DND-41 (cell line): Measurements from ENCODE around the gene RASA4B.
A peak's percentile ranks its signal among the peaks of the same experiment; 100 is the strongest.

ENCODE experiments used
- ATAC-seq: fragments of 200-7000 bp; cut with Tn5 transposase; 3 replicates; pipeline ENCODE4 v1.9.1; 2021; ENCODE audit warnings: low read depth; ENCODE audit not compliant: insufficient read depth
- DNase-seq: peaks from one replicate; pipeline ENCODE4 v3.0.0-alpha.2; 2020
- H2AFZ ChIP-seq: 2 replicates; pipeline ENCODE4 v1.6.0; 2012; ENCODE audit warnings: low read depth, low read length
- H3K27ac ChIP-seq: 2 replicates; pipeline ENCODE4 v1.5.1; 2012; ENCODE audit warnings: low read length, inconsistent platforms
- H3K27me3 ChIP-seq: fragments of 200-600 bp; sonication (generic); 2 replicates; pipeline ENCODE4 v1.6.0; 2012; ENCODE audit warnings: low read length, mild to moderate bottlenecking, inconsistent platforms; ENCODE audit not compliant: insufficient read depth, poor library complexity
- H3K36me3 ChIP-seq: 2 replicates; pipeline ENCODE4 v1.5.1; 2012; ENCODE audit warnings: low read length, inconsistent platforms; ENCODE audit not compliant: insufficient read depth
- H3K4me1 ChIP-seq: 2 replicates; pipeline ENCODE4 v1.5.1; 2012; ENCODE audit warnings: mild to moderate bottlenecking, low read length; ENCODE audit not compliant: insufficient read depth
- H3K4me2 ChIP-seq: 2 replicates; pipeline ENCODE4 v1.6.0; 2012; ENCODE audit warnings: mild to moderate bottlenecking, moderate library complexity, low read length, inconsistent platforms; ENCODE audit not compliant: insufficient read depth
- H3K4me3 ChIP-seq, 2 experiments: fragments of 200-600 bp in 1 of 2; shearing (Covaris generic) in 1 of 2; 2 replicates each; pipeline ENCODE4 v1.5.1; 2012 to 2016; ENCODE audit warnings: inconsistent platforms in 2 of 2, low read length in 2 of 2, mild to moderate bottlenecking in 2 of 2, low read depth in 1 of 2, moderate library complexity in 1 of 2
- H3K79me2 ChIP-seq: 2 replicates; pipeline ENCODE4 v1.6.0; 2012; ENCODE audit warnings: low read length, inconsistent platforms; ENCODE audit not compliant: insufficient read depth
- H3K9ac ChIP-seq: 2 replicates; pipeline ENCODE4 v1.6.0; 2012; ENCODE audit warnings: low read depth, mild to moderate bottlenecking, inconsistent platforms, low read length, moderate library complexity
- H3K9me3 ChIP-seq: 2 replicates; pipeline ENCODE4 v1.5.1; 2012; ENCODE audit warnings: low read length, moderate library complexity, mild to moderate bottlenecking, inconsistent platforms; ENCODE audit not compliant: insufficient read depth, severe bottlenecking
- H4K20me1 ChIP-seq: 2 replicates; pipeline ENCODE4 v1.6.0; 2012; ENCODE audit warnings: low read length; ENCODE audit not compliant: insufficient read depth
- CTCF ChIP-seq: IDR thresholded peaks from 2 replicates; pipeline ENCODE4 v1.5.1; 2012; ENCODE audit warnings: borderline replicate concordance, low read length, moderate library complexity, mild to moderate bottlenecking; ENCODE audit not compliant: poor library complexity, severe bottlenecking; ENCODE audit errors: extremely low read depth
- EZH2 ChIP-seq: IDR thresholded peaks from 3 replicates; pipeline ENCODE4 v1.6.1; 2012; ENCODE audit warnings: borderline replicate concordance, low read depth, mild to moderate bottlenecking, moderate library complexity, low read length, inconsistent platforms; ENCODE audit not compliant: severe bottlenecking

RASA4B gene

DNA sequence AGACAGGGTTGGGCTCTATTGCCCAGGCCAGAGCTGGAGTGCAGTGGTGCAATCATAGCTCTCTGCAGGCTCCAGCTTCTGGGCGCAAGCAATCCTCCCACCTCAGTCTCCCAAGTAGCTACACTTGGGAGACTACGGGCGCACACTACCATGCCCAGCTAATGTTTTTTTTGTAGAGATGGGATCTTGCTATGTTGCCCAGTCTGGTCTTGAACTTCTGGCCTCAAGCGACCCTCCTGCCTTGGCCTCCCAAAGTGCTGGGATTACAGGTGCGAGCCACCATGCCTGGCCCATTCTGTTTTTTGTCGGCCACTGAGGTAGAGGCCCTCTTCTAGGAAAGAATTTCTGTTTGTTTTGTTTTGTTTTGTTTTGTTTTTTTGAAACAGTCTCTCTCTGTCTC, 65.1 kb downstream of the RASA4B start:
- ATAC-seq = no peak
- Histone ChIP-seq H3K4me3 (no peak overlapping the region), H3K27ac (no peak overlapping the region)

DNA sequence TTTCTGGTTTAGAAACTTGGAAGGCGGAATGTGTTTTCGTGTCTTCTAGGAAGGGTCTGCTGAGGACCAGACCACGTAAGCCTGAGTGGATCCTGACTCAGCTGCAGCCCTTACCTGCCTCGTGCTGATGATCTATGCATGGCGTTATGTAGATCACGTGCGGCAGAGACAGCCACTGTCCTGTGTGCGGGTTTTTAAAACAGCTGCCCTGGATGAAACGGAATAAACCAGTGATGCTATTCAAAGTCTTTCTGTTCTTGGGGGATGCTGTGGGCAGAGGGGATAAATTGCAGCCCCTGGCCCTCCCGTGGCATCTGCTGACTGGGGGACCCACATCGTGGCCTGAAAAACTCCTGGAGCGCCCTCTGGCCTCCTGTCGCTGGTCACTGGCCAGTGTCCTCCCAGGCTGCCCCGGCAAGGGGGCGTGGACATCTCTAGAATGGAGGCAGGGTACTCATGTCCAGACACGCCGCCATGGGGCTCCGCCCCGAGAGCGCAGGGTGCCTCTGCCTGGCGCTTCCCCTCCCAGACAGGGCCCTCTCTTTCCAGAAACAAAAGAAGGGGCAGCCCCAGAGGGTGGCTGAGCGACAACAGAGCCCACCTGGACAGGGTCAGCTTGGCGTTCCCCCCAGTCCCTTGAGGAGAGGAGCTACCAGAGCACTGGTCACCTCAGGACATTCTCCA, 66.1 kb downstream of the RASA4B start:
- Histone ChIP-seq H3K27ac (no peak overlapping the region), H3K4me2 (no peak overlapping the region), H3K4me1 (no peaks in the 10 kb centered on the region), H3K27me3 (no peaks in the 10 kb centered on the region), H3K79me2 (no peaks in the 10 kb centered on the region), H3K9ac (no peak overlapping the region), H3K4me3 (no peak overlapping the region), H4K20me1 (no peaks in the 10 kb centered on the region), H2AFZ (no peak overlapping the region), H3K36me3 (peaks cover 20% of the 10 kb centered on the region; the same call in 1 of the 2 replicates), H3K9me3 (no peaks in the 10 kb centered on the region)
- no peak for ATAC-seq
- TF ChIP-seq EZH2 (no peak), CTCF (no peak)
- DNase-seq = no peak

More for the DNA sequence above, 65.1 kb downstream of the RASA4B start:
- Histone ChIP-seq H3K4me1 (no peaks in the 10 kb centered on the region), H3K36me3 (peaks cover 19% of the 10 kb centered on the region), H3K9me3 (no peaks in the 10 kb centered on the region), H3K27me3 (no peaks in the 10 kb centered on the region), H4K20me1 (no peaks in the 10 kb centered on the region), H3K4me2 (no peak overlapping the region), H3K79me2 (no peaks in the 10 kb centered on the region), H2AFZ (no peak overlapping the region), H3K9ac (no peak overlapping the region)
- TF ChIP-seq EZH2 (no peak), CTCF (no peak)
- no peak for DNase-seq

DNA sequence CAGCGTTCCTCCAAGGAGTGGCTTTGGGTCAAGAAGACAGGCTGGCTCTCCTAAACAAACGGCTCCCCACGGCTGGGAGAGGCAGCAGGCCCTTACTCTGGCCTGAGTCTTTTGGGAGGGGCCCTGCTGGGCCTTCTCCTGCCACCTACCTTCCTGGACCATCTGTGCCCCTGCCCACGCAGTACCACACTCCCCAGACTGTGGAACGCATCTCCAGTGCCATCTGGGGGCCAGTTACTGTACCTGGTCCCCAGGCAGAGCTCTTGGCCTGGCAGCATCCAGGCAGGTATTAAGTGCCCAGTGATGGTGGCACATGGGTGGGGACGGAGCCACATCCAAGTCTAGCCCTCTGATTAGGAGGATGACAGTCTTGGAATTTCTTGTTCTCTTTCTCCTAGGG, 67.3 kb downstream of the RASA4B start:
- Histone ChIP-seq H3K79me2 (no peaks in the 10 kb centered on the region), H3K9me3 (no peaks in the 10 kb centered on the region), H4K20me1 (no peaks in the 10 kb centered on the region), H3K4me1 (no peaks in the 10 kb centered on the region), H3K4me3 (no peak overlapping the region), H3K36me3 (peaks cover 14% of the 10 kb centered on the region; the same call in 1 of the 2 replicates), H3K27ac (no peak overlapping the region), H3K27me3 (no peaks in the 10 kb centered on the region), H3K9ac (no peak overlapping the region), H3K4me2 (no peak overlapping the region), H2AFZ (no peak overlapping the region)
- TF ChIP-seq CTCF = peak; percentile 36
- no peak for TF ChIP-seq EZH2
- DNase-seq = no peak
- peak; percentile 52; the same call in 2 of the 3 replicates for ATAC-seq
